ENCODE data around the gene CCNDBP1.

CCNDBP1 gene

GRCh38 chr15:43235536-43235935 is 50.3 kb downstream of the CCNDBP1 start:
- in situ Hi-C loops (cut with HindIII; ENCODE audit: low pct_ligation_motif_present, low pct_unique_long_range_greater_than_20kb, low sequenced_read_pairs): no loop called here

DNA sequence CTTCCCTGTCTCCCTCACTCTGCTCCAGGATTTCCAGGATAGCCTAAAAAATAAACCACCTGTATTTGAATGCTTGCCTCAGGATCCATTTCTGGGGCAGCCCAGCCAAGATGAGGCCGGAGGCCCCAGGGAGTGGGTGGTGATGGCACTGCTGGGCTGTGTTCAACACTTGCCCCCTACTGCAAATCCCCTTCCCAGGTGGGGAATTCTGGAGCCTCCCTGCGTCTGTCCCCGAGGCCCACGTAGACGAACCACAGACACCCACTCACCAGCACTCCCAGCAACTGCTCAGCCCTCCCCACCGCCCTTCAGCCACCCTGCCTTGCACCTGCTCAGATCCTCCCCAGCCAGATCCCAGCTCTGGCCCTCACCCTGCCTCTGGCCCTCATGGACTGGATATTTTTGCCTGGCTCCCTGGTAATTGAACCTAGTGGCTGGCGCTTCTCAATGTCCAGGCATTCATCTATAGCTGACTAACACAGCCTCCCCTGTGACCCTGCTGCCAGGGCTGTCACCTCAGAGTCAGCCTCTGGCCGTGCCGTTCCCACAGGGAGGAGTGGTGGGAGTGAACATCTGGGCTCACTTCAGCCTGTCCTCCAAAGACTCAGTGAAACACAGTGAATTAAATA is 52.8 kb downstream of the CCNDBP1 start:
- in situ Hi-C loops (cut with HindIII; ENCODE audit: low pct_ligation_motif_present, low pct_unique_long_range_greater_than_20kb, low sequenced_read_pairs): no loop called here

More at GRCh38 chr15:43235536-43235935, 50.3 kb downstream of the CCNDBP1 start:
- no peak for DNase-seq

GRCh38 chr15:43238671-43239131 is 53.5 kb downstream of the CCNDBP1 start:
- in situ Hi-C loops (cut with HindIII; ENCODE audit: low pct_ligation_motif_present, low pct_unique_long_range_greater_than_20kb, low sequenced_read_pairs): no loop called here

More for the DNA sequence above, 52.8 kb downstream of the CCNDBP1 start:
- no peak for DNase-seq

DNA sequence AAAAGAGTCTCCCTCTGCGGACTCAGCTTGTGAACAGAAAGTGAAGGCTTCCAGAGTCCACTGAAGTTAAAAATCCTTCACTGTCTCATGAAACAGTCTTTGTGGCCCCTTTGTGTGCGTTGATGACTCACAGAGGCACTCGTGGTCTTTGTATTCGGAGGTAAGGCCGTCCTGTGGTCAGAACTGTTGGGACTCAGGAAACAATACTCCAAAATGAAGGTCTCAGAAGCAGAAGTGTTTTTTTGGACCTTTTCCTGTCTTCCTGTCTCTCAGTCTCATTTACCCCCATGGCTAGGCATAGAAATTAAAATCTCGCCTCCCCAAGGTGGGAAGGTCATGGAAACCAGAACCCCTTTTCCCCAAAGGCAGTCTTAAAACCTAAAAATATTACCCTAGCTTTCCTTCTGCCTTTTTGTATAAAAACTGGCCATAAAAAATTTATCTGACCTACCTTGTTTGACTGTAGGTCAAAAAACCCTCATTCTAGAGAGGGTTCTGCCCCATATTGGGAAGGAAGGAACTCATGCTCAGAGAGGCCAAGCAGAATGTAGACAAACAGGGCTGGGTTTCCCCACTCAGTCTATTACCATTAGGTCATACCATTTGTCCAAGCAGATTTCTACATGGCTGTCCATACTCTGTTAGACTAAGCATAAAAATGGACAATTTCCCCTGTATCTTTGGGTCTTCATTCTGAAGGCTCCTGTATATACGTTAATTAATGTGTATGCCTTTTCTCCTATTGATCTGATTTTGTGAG is 54.7 kb downstream of the CCNDBP1 start:
- in situ Hi-C loops (cut with HindIII; ENCODE audit: low pct_ligation_motif_present, low pct_unique_long_range_greater_than_20kb, low sequenced_read_pairs): no loop called here
- no peak for DNase-seq

More at GRCh38 chr15:43238671-43239131, 53.5 kb downstream of the CCNDBP1 start:
- DNase-seq: no peak

DNA sequence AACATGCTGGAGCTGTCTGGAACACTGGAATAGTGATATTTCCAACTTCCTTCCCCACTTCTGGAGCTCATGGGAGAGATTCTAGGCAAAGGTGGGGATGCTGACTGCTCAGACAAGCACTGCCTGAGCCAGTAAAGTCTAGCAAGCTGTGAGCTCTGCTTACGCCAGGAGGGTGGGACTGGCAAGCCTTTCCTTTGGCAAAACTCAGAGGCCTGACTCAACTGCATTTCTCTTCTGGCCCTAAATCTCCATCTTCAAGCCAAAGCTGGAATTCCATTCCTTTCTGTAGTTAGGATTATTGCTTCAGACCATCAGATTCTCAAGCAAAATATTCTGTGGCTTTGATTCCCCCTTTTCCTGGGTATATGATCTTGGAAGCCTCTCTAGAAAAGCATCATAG is 55.9 kb downstream of the CCNDBP1 start:
- in situ Hi-C loops (cut with HindIII; ENCODE audit: low pct_ligation_motif_present, low pct_unique_long_range_greater_than_20kb, low sequenced_read_pairs): no loop called here
- no peak for DNase-seq

- in situ Hi-C loops (cut with HindIII; ENCODE audit: low pct_ligation_motif_present, low pct_unique_long_range_greater_than_20kb, low sequenced_read_pairs): no loop called here
- no peak for DNase-seq
Observed at GRCh38 chr15:43242616-43243015, 57.4 kb downstream of the CCNDBP1 start.

- in situ Hi-C loops (cut with HindIII; ENCODE audit: low pct_ligation_motif_present, low pct_unique_long_range_greater_than_20kb, low sequenced_read_pairs): no loop called here
- no peak for DNase-seq
Observed at GRCh38 chr15:43243020-43243645, 57.9 kb downstream of the CCNDBP1 start.

- DNase-seq: no peak
- in situ Hi-C loops (cut with HindIII; ENCODE audit: low pct_ligation_motif_present, low pct_unique_long_range_greater_than_20kb, low sequenced_read_pairs): no loop called here
Observed at GRCh38 chr15:43244092-43244491, 58.9 kb downstream of the CCNDBP1 start.

GRCh38 chr15:43246261-43246774 is 61.1 kb downstream of the CCNDBP1 start:
- no peak for DNase-seq
- in situ Hi-C loops (cut with HindIII; ENCODE audit: low pct_ligation_motif_present, low pct_unique_long_range_greater_than_20kb, low sequenced_read_pairs): no loop called here

Measured in ACHN (cell line).